HEK293 (cell line): Measurements from ENCODE around the gene DNAJC17.

ENCODE experiments used
- ATF2 ChIP-seq: fragments of 450-650 bp; formaldehyde crosslinking; IDR thresholded peaks from 2 replicates; pipeline ENCODE4 v1.5.1; 2016; ENCODE audit warnings: missing biosample characterization, missing genetic modification characterization, low read depth
- TRIM28 ChIP-seq: IDR thresholded peaks from 2 replicates; pipeline ENCODE4 v1.6.1; 2011; ENCODE audit warnings: low read length, control low read depth, borderline replicate concordance
- ZNF133 ChIP-seq: fragments of 450-650 bp; formaldehyde crosslinking; IDR thresholded peaks from 2 replicates; pipeline ENCODE4 v1.5.1; 2016; ENCODE audit warnings: missing biosample characterization, missing genetic modification characterization
- ZNF473 ChIP-seq: fragments of 450-650 bp; formaldehyde crosslinking; IDR thresholded peaks from 2 replicates; pipeline ENCODE4 v1.5.1; 2017; ENCODE audit warnings: missing biosample characterization, missing genetic modification characterization
- ZNF585B ChIP-seq: fragments of 450-650 bp; formaldehyde crosslinking; IDR thresholded peaks from 2 replicates; pipeline ENCODE4 v1.5.1; 2016; ENCODE audit warnings: missing biosample characterization, missing genetic modification characterization
- ZNF624 ChIP-seq: fragments of 450-650 bp; formaldehyde crosslinking; IDR thresholded peaks from 2 replicates; pipeline ENCODE4 v1.5.1; 2017; ENCODE audit warnings: missing biosample characterization, missing genetic modification characterization
- ZNF704 ChIP-seq: fragments of 450-650 bp; formaldehyde crosslinking; IDR thresholded peaks from 2 replicates; pipeline ENCODE4 v1.5.1; 2016; ENCODE audit warnings: missing biosample characterization, missing genetic modification characterization
- TF ChIP-seq, protein P1 (sequence below): fragments of 450-650 bp; formaldehyde crosslinking; IDR thresholded peaks from 2 replicates; pipeline ENCODE4 v1.5.1; 2016; ENCODE audit warnings: missing biosample characterization, missing genetic modification characterization

GRCh38 chr15:40775007-40775406 is 32.3 kb downstream of the DNAJC17 start:
- TF ChIP-seq ZNF585B (tag by site-specific recombination) (no peak), ZNF133 (tag by site-specific recombination) (no peak), ZNF624 (tag by site-specific recombination) (no peak), ATF2 (no peak), TRIM28 (no peak), ZNF704 (no peak), ZNF473 (tag by site-specific recombination) (no peak)
- TF ChIP-seq, protein P1, sequence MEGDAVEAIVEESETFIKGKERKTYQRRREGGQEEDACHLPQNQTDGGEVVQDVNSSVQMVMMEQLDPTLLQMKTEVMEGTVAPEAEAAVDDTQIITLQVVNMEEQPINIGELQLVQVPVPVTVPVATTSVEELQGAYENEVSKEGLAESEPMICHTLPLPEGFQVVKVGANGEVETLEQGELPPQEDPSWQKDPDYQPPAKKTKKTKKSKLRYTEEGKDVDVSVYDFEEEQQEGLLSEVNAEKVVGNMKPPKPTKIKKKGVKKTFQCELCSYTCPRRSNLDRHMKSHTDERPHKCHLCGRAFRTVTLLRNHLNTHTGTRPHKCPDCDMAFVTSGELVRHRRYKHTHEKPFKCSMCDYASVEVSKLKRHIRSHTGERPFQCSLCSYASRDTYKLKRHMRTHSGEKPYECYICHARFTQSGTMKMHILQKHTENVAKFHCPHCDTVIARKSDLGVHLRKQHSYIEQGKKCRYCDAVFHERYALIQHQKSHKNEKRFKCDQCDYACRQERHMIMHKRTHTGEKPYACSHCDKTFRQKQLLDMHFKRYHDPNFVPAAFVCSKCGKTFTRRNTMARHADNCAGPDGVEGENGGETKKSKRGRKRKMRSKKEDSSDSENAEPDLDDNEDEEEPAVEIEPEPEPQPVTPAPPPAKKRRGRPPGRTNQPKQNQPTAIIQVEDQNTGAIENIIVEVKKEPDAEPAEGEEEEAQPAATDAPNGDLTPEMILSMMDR, result no peak
